Mucosa of descending colon (tissue), 3 donors: ENCODE results near the gene NACAD. TPM values are rescaled to one million over a fixed set of nuclear protein-coding genes. Genes with fewer than 3 reads are reported as not detected.

Experiments used
- ATAC-seq: fragments of 200-7000 bp; cut with Tn5 transposase; one replicate; pipeline ENCODE4 v1.9.1; 2020; ENCODE audit warnings: mild to moderate bottlenecking, moderate library complexity
- DNase-seq, 3 donors: peaks; one replicate each; pipeline ENCODE4 v3.0.0-alpha.2; 2020
- H3K36me3 ChIP-seq: fragments of 200-600 bp; one replicate; pipeline ENCODE4 v1.8.0; 2021; ENCODE audit warnings: low read depth, mild to moderate bottlenecking
- H3K4me1 ChIP-seq: fragments of 200-600 bp; one replicate; pipeline ENCODE4 v1.8.0; 2021; ENCODE audit warnings: low read depth, mild to moderate bottlenecking
- H3K4me3 ChIP-seq: fragments of 200-600 bp; one replicate; pipeline ENCODE4 v1.8.0; 2021; ENCODE audit warnings: mild to moderate bottlenecking
- H3K9me3 ChIP-seq: fragments of 200-600 bp; one replicate; pipeline ENCODE4 v1.8.0; 2021; ENCODE audit warnings: mild to moderate bottlenecking
- intact Hi-C, 2 donors: fragments of 100-400 bp; cut with DNase I in 1 of 2; cut with micrococcal nuclease in 1 of 2; formaldehyde crosslinking; loops; one replicate each; pipeline versions ENCODE4 v1.11.0 to v1.11.1; 2022; cut with DNase I, micrococcal nuclease
- total RNA-seq, 3 donors: library from RNA; stranded (reverse); fragmentation: NEBNext Ultra II Directional in 2 of 3; extraction: Animal tissue kit (Norgen Biotek cat#: 25700) in 2 of 3; gene quantifications; one replicate each; pipeline versions ENCODE4 v1.2.1 to v1.2.4, GENCODE V29; 2021 to 2023
- TF ChIP-seq, protein P1 (sequence below): fragments of 200-600 bp; IDR thresholded peaks from one replicate; pipeline ENCODE4 v1.8.0; 2022; ENCODE audit warnings: antibody characterized with exemption, mild to moderate bottlenecking
- donor health status: DM: no; HTN: no; CAD: no; lungs with moderate emphysema.
- donor health status: DM: no; HTN: no; CAD: no.
- donor health status: DM: no; HTN: yes; CAD: no.

NACAD gene
- total RNA-seq, 3 donors from 2014 or later, result 0.49 to 14.5 (median 1.2) TPM

DNA sequence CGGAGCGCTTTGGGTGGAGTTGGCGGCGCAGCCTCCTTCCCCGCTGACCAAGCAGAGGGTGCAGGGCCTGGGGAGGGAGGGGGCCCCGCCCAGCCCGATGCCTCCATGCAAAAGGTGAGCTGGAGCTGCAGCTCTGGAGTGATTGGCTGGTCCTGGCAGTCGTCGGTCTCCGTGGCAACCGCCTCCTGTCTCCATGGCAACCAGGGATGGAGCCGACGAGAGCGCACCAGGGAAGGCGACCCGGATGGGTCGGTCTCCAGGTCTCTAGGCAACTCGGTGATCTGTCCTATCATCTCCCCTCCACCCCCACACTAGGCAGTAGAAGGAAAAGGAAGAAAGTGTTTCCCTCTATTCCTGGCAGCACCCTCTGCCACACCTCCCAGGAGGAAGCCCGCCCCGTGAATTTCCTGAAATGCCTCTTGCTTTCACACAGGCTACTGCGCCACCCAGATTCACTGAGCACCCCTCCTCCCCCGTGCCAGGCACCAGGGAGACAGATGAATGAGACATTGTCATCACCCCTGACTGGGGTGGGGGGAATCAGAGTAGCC, 647 bp upstream of the NACAD start:
- H3K4me1 ChIP-seq, result no peaks in the 10 kb centered on the region
- TF ChIP-seq, protein P1, sequence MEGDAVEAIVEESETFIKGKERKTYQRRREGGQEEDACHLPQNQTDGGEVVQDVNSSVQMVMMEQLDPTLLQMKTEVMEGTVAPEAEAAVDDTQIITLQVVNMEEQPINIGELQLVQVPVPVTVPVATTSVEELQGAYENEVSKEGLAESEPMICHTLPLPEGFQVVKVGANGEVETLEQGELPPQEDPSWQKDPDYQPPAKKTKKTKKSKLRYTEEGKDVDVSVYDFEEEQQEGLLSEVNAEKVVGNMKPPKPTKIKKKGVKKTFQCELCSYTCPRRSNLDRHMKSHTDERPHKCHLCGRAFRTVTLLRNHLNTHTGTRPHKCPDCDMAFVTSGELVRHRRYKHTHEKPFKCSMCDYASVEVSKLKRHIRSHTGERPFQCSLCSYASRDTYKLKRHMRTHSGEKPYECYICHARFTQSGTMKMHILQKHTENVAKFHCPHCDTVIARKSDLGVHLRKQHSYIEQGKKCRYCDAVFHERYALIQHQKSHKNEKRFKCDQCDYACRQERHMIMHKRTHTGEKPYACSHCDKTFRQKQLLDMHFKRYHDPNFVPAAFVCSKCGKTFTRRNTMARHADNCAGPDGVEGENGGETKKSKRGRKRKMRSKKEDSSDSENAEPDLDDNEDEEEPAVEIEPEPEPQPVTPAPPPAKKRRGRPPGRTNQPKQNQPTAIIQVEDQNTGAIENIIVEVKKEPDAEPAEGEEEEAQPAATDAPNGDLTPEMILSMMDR, result no peak
- no peak overlapping the region for H3K4me3 ChIP-seq
- intact Hi-C loops, result no loop called here
- no peaks in the 10 kb centered on the region for H3K9me3 ChIP-seq
- ATAC-seq, result peak; percentile 42
- H3K36me3 ChIP-seq, result no peaks in the 10 kb centered on the region
- peak; percentile 62 to 64 (median 63) for DNase-seq

DNA sequence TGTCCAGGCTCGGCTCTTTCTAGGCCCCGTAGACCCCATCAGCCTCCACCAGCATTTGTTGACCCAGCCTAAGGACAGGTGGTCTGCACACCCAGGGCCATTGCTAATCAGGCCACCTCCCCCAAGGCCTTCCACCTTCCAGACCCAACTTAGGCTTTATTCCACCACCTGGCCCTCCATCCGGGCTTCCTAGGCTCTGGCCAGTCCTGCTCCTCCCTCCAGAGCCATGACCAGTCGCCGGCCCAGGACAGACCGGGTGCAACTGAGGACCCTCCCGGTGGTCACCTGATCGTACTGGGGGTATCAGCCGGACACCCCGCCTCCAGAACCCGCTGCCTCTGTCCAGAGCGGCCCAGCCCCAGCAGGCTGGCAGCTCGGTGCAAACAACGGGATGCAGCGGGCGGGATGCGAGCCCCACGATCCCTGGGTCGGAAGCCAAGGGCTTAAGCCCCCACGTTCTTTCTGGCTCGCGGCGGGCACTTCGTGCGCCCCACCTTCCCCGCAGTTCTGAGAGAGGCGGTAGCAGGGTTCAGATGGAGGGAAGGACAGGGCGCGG, 545 bp downstream of the NACAD start:
- TF ChIP-seq, protein P1, result no peak
- Histone ChIP-seq H3K4me1 (no peaks in the 10 kb centered on the region), H3K4me3 (no peak overlapping the region), H3K9me3 (no peaks in the 10 kb centered on the region), H3K36me3 (no peaks in the 10 kb centered on the region)
- ATAC-seq, result no peak
- no peak for DNase-seq
- intact Hi-C loops, result no loop called here

DNA sequence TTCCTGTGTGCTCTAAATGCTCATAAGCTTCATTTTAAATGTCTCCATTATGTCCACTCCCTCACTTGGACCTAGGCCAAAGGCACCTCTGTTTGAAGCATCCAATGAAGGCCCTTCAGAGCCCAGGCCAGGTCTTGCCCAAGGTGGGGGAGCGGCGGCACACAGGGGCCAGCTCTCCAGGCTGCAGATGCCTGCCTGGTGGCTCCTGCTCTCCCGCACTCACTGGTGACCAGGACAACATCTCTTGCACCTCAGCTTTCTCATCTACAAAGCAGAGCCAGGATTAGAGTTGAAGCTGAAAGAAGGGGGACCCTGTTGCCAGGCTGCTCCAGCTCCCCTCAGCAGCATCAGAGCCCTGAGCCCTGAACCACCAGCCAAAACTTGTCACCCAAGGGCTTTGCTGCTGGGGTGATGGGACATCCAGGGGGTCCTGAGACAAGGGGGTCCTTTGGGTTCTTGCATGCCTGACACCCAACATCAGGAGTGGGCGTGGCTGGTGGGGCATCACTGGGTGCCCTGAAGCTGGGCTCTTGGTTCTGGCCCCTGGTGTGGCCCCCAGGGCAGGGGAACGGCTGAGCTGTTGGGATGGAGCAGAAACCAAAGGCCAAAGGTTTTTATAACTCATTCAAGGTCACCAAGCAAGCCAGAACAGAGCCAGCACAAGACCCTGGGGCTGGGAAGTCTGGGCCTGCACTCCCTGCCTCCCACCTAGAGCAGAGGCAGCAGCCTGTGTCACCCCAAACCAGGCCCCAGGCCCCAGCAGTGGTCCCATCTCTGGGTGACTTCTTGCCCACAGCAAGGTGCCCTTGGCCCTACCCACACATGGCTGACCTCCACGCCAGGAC, 1.2 kb downstream of the NACAD start:
- no peaks in the 10 kb centered on the region for H3K36me3 ChIP-seq
- H3K9me3 ChIP-seq, result no peaks in the 10 kb centered on the region
- intact Hi-C loops, result no loop called here
- ATAC-seq (no peak), DNase-seq (no peak)
- H3K4me3 ChIP-seq, result no peak overlapping the region
- H3K4me1 ChIP-seq, result no peaks in the 10 kb centered on the region
- TF ChIP-seq, protein P1, result no peak

DNA sequence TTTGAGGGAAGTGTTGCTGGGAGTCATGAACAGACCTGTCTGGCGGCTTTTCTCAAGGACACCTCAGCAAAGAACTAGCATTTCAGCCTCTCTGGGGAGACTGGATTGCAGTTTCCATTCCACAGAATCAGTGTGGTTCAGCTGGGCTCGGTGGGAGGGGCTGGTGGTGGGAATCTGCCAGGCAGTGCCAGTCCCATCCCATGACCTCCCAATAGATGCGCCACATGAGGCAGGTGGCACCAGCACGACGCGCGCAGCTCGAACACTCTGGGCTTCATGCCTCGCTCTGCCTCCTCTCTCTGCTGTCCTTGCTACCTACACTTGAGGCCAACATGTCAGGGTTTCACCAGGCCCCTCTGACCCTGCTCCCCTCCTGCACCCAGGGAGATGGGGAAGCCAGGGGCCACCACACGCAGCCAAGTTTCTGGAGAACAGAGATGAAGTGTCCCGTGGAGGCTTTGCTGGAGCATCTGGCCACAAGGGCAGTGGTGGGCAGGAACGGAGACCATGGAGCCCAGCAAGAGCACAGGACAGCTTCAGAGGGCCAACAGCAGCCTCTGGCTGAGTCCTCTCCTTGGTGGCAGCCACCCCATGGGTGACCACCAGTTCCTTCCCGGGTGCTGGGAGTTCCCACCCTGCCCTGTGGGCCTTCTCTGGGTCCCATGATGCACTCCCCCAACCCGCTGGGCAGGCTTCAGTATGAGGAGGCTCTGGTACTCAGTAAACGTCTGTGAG, 2.3 kb downstream of the NACAD start:
- intact Hi-C loops, result no loop called here
- Histone ChIP-seq H3K4me1 (no peaks in the 10 kb centered on the region), H3K36me3 (no peaks in the 10 kb centered on the region), H3K9me3 (no peaks in the 10 kb centered on the region), H3K4me3 (no peak overlapping the region)
- DNase-seq, result no peak
- TF ChIP-seq, protein P1, result no peak
- ATAC-seq, result no peak

DNA sequence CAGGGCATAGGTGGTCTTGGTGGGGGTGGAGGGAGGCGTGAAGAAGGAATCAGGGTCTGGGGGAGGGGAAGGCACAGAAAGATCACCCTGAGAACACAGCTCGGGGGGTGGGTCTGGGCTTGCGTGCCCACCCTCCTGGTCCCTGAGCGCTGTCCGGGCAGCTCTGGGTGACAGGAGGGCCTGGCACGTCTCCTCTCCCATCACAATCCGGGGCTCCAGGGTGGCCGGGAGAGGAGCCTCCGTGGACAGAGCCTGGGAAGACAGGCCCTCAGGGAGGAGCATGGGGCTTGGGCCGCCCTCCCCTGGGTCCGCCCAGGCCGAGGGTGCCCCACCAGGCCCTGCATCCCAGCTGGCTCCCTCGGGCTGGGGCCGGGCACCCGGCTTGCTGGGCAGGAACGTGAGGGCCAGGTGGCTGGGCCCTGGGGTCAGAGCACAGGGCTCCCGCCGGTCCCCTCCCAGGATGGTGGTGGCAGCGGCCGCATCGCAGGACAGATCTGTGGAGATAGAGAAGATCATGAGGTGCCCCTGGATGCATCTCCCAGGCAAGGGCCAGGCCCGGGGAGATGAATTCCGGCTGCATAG, 3.1 kb downstream of the NACAD start:
- TF ChIP-seq, protein P1, result no peak
- no peak for DNase-seq
- intact Hi-C loops, result no loop called here
- H3K4me1 ChIP-seq, result no peaks in the 10 kb centered on the region
- no peak overlapping the region for H3K4me3 ChIP-seq
- H3K9me3 ChIP-seq, result no peaks in the 10 kb centered on the region
- no peaks in the 10 kb centered on the region for H3K36me3 ChIP-seq
- no peak for ATAC-seq
